ENCODE measurements around the gene DEFB123.

GRCh38 chr20:31476643-31477215 lies 36.3 kb downstream of the DEFB123 start:
- TF ChIP-seq POLR2AphosphoS5 (IDR thresholded peaks at IDR 0.05; ENCODE audit: low read depth, low read length) (no peak), POLR2A (IDR thresholded peaks at IDR 0.05; ENCODE audit: low read depth, low read length) (no peak), TAF1 (IDR thresholded peaks at IDR 0.05; ENCODE audit: borderline replicate concordance, low read depth, low read length) (no peak)
